GM12878 (cell line): ENCODE results near the gene NXPE4. TPM values are rescaled to one million over a fixed set of nuclear protein-coding genes. Genes with fewer than 3 reads are reported as not detected.

ENCODE experiments used
- ATAC-seq: fragments of 200-7000 bp; cut with Tn5 transposase; 3 replicates; pipeline ENCODE4 v1.9.1; 2020; ENCODE audit warnings: mild to moderate bottlenecking, moderate library complexity
- BruUV-seq: library from RNA; stranded (reverse); fragments of 400-500 nt; replicated peaks from 2 replicates; lab custom pipeline; 2021; lab: Mats Ljungman, UMichigan
- CTCF ChIA-PET: fragments of 300-600 bp; sonication (Branson Sonifier 250); formaldehyde crosslinking; extraction: SDS; loops from one replicate; lab custom pipeline; 2021; ENCODE audit warnings: inconsistent platforms; lab: Yijun Ruan, JAX
- POLR2A ChIA-PET: fragments of 350-600 bp; formaldehyde crosslinking; extraction: SDS; loops from one replicate; lab custom pipeline; 2021; ENCODE audit warnings: inconsistent platforms; lab: Charles Lee
- RAD21 ChIA-PET: fragments of 300-600 bp; sonication (Branson Sonifier 250); formaldehyde crosslinking; loops from one replicate; lab custom pipeline; 2023; ENCODE audit warnings: antibody characterized with exemption; ENCODE audit not compliant: unreplicated experiment; lab: Charles Lee
- SMC1A ChIA-PET: fragments of 300-600 bp; sonication (Branson Sonifier 250); formaldehyde crosslinking; loops from one replicate; lab custom pipeline; 2023; ENCODE audit not compliant: unreplicated experiment, uncharacterized antibody; lab: Charles Lee
- DNase-seq: peaks from one replicate; pipeline ENCODE4 v3.0.0-alpha.2; 2011; ENCODE audit warnings: low read depth, low spot score
- FAIRE-seq: peaks from 3 replicates; lab custom pipeline; 2011; peaks lifted over from hg19 to GRCh38; lab: Jason Lieb, UNC
- H2AFZ ChIP-seq: 2 replicates; pipeline ENCODE4 v1.6.0; 2011; ENCODE audit warnings: low read depth, low read length, control low read depth; ENCODE audit not compliant: control insufficient read depth
- H3K27ac ChIP-seq: 2 replicates; pipeline ENCODE4 v1.5.1; 2011; ENCODE audit warnings: control low read depth; ENCODE audit not compliant: control insufficient read depth, insufficient read depth
- H3K27me3 ChIP-seq, 2 experiments: replicated peaks in 1 of 2; 2 replicates each; pipeline versions ENCODE4 v1.6.0 to v1.6.1; 2011; ENCODE audit warnings: low read length in 1 of 2; ENCODE audit not compliant: control insufficient read depth in 2 of 2, insufficient read depth in 2 of 2
- H3K36me3 ChIP-seq, 2 experiments: 2 replicates each; pipeline ENCODE4 v1.5.1; 2011; ENCODE audit warnings: low read length in 1 of 2; ENCODE audit not compliant: control insufficient read depth in 2 of 2, insufficient read depth in 2 of 2
- H3K4me1 ChIP-seq: 2 replicates; pipeline ENCODE4 v1.6.1; 2011; ENCODE audit warnings: mild to moderate bottlenecking, low read length, moderate library complexity, mixed read lengths; ENCODE audit not compliant: control insufficient read depth, insufficient read depth
- H3K4me2 ChIP-seq: 2 replicates; pipeline ENCODE4 v1.6.0; 2011; ENCODE audit warnings: control low read depth; ENCODE audit not compliant: control insufficient read depth, insufficient read depth
- H3K4me3 ChIP-seq: fragments of 200-600 bp; sonication (generic); 2 replicates; pipeline ENCODE4 v1.5.1; 2016
- H3K79me2 ChIP-seq: 2 replicates; pipeline ENCODE4 v1.6.0; 2011; ENCODE audit warnings: low read length; ENCODE audit not compliant: control insufficient read depth, insufficient read depth
- H3K9ac ChIP-seq: 2 replicates; pipeline ENCODE4 v1.8.0; 2011; ENCODE audit warnings: low read length, control low read depth, mixed read lengths; ENCODE audit not compliant: control insufficient read depth, insufficient read depth
- H3K9me3 ChIP-seq: replicated peaks from 3 replicates; pipeline ENCODE4 v1.5.1; 2011; ENCODE audit warnings: mild to moderate bottlenecking, low read length; ENCODE audit not compliant: control insufficient read depth, insufficient read depth
- H4K20me1 ChIP-seq: 2 replicates; pipeline ENCODE4 v1.6.0; 2011; ENCODE audit not compliant: control insufficient read depth, insufficient read depth
- ATF7 ChIP-seq: fragments of 450-650 bp; IDR thresholded peaks from 2 replicates; pipeline ENCODE4 v1.6.1; 2016; ENCODE audit warnings: low read depth, mild to moderate bottlenecking
- CHD1 ChIP-seq: IDR thresholded peaks from 2 replicates; pipeline ENCODE4 v1.6.1; 2012; ENCODE audit warnings: low read depth, low read length, improper control_type of control experiment
- EGR1 ChIP-seq, 2 experiments: IDR thresholded peaks; 1 replicate in 1 of 2; 2 replicates in 1 of 2; pipeline ENCODE4 v1.6.1; 2011 to 2012; ENCODE audit warnings: low read depth in 2 of 2, low read length in 2 of 2, borderline replicate concordance in 1 of 2, mild to moderate bottlenecking in 1 of 2, moderate library complexity in 1 of 2
- HDGF ChIP-seq: fragments of 450-650 bp; IDR thresholded peaks from 2 replicates; pipeline ENCODE4 v1.6.1; 2016; ENCODE audit warnings: antibody characterized with exemption
- MAX ChIP-seq: IDR thresholded peaks from 2 replicates; pipeline ENCODE4 v1.6.1; 2012; ENCODE audit warnings: low read depth, low read length, improper control_type of control experiment
- MYC ChIP-seq: IDR thresholded peaks from 2 replicates; pipeline ENCODE4 v1.6.1; 2011; ENCODE audit warnings: mild to moderate bottlenecking, low read length, moderate library complexity, inconsistent platforms; ENCODE audit not compliant: insufficient read depth, insufficient replicate concordance, insufficient read length, severe bottlenecking
- NFXL1 ChIP-seq: fragments of 450-650 bp; IDR thresholded peaks from 2 replicates; pipeline ENCODE4 v1.6.1; 2017; ENCODE audit warnings: antibody characterized with exemption, mild to moderate bottlenecking, borderline replicate concordance
- POLR2AphosphoS5 ChIP-seq: IDR thresholded peaks from 2 replicates; pipeline ENCODE4 v1.6.1; 2011; ENCODE audit warnings: mild to moderate bottlenecking, low read length, inconsistent platforms
- RBBP5 ChIP-seq: fragments of 200-600 bp; sonication (generic); conservative IDR thresholded peaks from 2 replicates; pipeline ENCODE4 v1.6.1; 2016
- REST ChIP-seq: IDR thresholded peaks from 2 replicates; pipeline ENCODE4 v1.6.1; 2012; ENCODE audit warnings: mild to moderate bottlenecking, low read depth, low read length
- TARDBP ChIP-seq: IDR thresholded peaks from 2 replicates; pipeline ENCODE4 v1.6.1; 2016; ENCODE audit warnings: borderline replicate concordance
- ZZZ3 ChIP-seq: IDR thresholded peaks from 2 replicates; pipeline ENCODE4 v1.6.1; 2011; ENCODE audit warnings: low read depth; ENCODE audit not compliant: control insufficient read depth, insufficient read length
- WGBS: methylation state at CpG from one replicate; pipeline ENCODE4 v1.1.6; 2016; ENCODE audit warnings: low lambda C conversion rate; ENCODE audit not compliant: insufficient replicate concordance, insufficient coverage; ENCODE audit errors: missing lambda C conversion rate; 5-methylcytosine and 5-hydroxymethylcytosine counted together
- in situ Hi-C: fragments of 300-500 bp; cut with MboI; formaldehyde crosslinking; loops from 9 replicates; pipeline ENCODE4 v1.14.3; 2018; ENCODE audit warnings: mixed read lengths
- intact Hi-C: fragments of 100-400 bp; cut with micrococcal nuclease; formaldehyde crosslinking; loops from one replicate; pipeline ENCODE4 v1.14.2; 2022; ENCODE audit not compliant: unreplicated experiment
- polyA plus RNA-seq, 11 experiments: library from polyadenylated mRNA; depleted of rRNA in 4 of 11; unstranded in 6 of 11; stranded (reverse) in 5 of 11; fragments of >200 nt; fragmentation: Nextera tagmentation in 4 of 11; fragmentation: Illumina TruSeq in 1 of 11; extraction: Ambion mirVana in 4 of 11; extraction: Trizol in 1 of 11; gene quantifications; 1 replicate in 1 of 11; 2 replicates in 10 of 11; pipeline versions ENCODE4 v1.2.1 to v1.2.3, GENCODE V29; 2011 to 2016; ENCODE audit warnings: inconsistent platforms in 2 of 11, missing spikeins in 2 of 11, low read depth in 1 of 11
- total RNA-seq, 4 experiments: library from RNA; depleted of rRNA in 3 of 4; stranded (reverse); fragments of >200 nt in 3 of 4; fragmentation: Illumina TruSeq in 1 of 4; extraction: Trizol in 1 of 4; gene quantifications; 2 replicates each; pipeline versions ENCODE4 v1.2.1 to v1.2.3, GENCODE V29; 2013 to 2021

NXPE4 gene
- total and polyA plus RNA-seq, 10 of the 15 experiments (the other 5 are each of a cell fraction or from before 2014, with no cell fraction given), result not detected

GRCh38 chr11:114553642-114554041, 41.9 kb downstream of the NXPE4 start:
- Histone ChIP-seq H3K4me2 (no peak overlapping the region), H3K36me3 (no peaks in the 10 kb centered on the region), H3K27ac (no peak overlapping the region), H3K9me3 (no peaks in the 10 kb centered on the region), H3K79me2 (no peaks in the 10 kb centered on the region), H3K4me3 (no peak overlapping the region), H4K20me1 (no peaks in the 10 kb centered on the region), H3K27me3 (peaks cover 0 to 3% of the 10 kb centered on the region in 2 experiments; a peak in 2 of 4 replicates), H2AFZ (no peak overlapping the region), H3K9ac (no peak overlapping the region), H3K4me1 (no peaks in the 10 kb centered on the region)
- ChIA-PET SMC1A (interaction anchor here (1.0 kb wide), 1 partner anchor 8 kb away, joined by 3 read pairs; no protein-coding TSS in a partner anchor), POLR2A (no interaction called here), CTCF (interaction anchor here (1.0 kb wide), 1 partner anchor 209 kb away, joined by 3 read pairs; no protein-coding TSS in a partner anchor), RAD21 (no interaction called here)
- ATAC-seq (no peak), FAIRE-seq (no peak), DNase-seq (no peak)
- no peak for TF ChIP-seq EGR1 (IDR thresholded peaks at IDR 0.05; ENCODE audit: borderline replicate concordance in 1 of 2, low read depth in 2 of 2, low read length in 2 of 2)
- WGBS, result 20% methylated on average over 2 of the region's 2 CpGs
- in situ Hi-C loops (no loop called here), intact Hi-C loops (no loop called here)
- BruUV-seq, result no TSS peak

- in situ Hi-C loops (no loop called here), intact Hi-C loops (no loop called here)
- Histone ChIP-seq H3K4me2 (no peak overlapping the region), H3K9ac (no peak overlapping the region), H3K4me3 (no peak overlapping the region), H3K36me3 (no peaks in the 10 kb centered on the region), H3K79me2 (no peaks in the 10 kb centered on the region), H3K27ac (no peak overlapping the region), H4K20me1 (no peaks in the 10 kb centered on the region), H3K4me1 (no peaks in the 10 kb centered on the region), H2AFZ (no peak overlapping the region), H3K9me3 (no peaks in the 10 kb centered on the region; the same call in 2 of the 3 replicates), H3K27me3 (no peaks in the 10 kb centered on the region; a peak in 1 of 4 replicates)
- 14% methylated on average over 4 of the region's 4 CpGs for WGBS
- ChIA-PET POLR2A (no interaction called here), SMC1A (no interaction called here), RAD21 (no interaction called here), CTCF (no interaction called here)
- BruUV-seq, result no TSS peak
- no peak for ATAC-seq
- DNase-seq, result no peak
- FAIRE-seq, result no peak
- no peak for TF ChIP-seq REST
- TF ChIP-seq MAX, result no peak
- no peak for TF ChIP-seq ZZZ3
- no peak for TF ChIP-seq TARDBP
- no peak for TF ChIP-seq RBBP5
- no peak for TF ChIP-seq HDGF
- TF ChIP-seq POLR2AphosphoS5, result no peak
- TF ChIP-seq NFXL1, result no peak
- no peak for TF ChIP-seq ATF7
- no peak for TF ChIP-seq CHD1
- no peak for TF ChIP-seq MYC
These were observed 44.5 kb downstream of the NXPE4 start for GRCh38 chr11:114551060-114551459.
